GM18873 (cell line): ENCODE results near the gene GAS2L2.

Source experiments
- ATAC-seq: cut with Tn5 transposase; IDR thresholded peaks from one replicate; pipeline ENCODE4 v1.9.1; 2021; ENCODE audit warnings: mild to moderate bottlenecking, moderate library complexity, moderate number of reproducible peaks; ENCODE audit not compliant: unreplicated experiment, low FRiP score

GAS2L2 gene

GRCh38 chr17:35752945-35753764, at the start of gene GAS2L2:
Gene GAS2L2 (minus strand): TSS chr17:35753239. CDS start chr17:35752850, 389 bp downstream.
- no peak for ATAC-seq

- ATAC-seq = no peak
These were observed 48.7 kb upstream of the GAS2L2 start for GRCh38 chr17:35801583-35802224.

GRCh38 chr17:35799942-35800341, 46.9 kb upstream of the GAS2L2 start:
- no peak for ATAC-seq

DNA sequence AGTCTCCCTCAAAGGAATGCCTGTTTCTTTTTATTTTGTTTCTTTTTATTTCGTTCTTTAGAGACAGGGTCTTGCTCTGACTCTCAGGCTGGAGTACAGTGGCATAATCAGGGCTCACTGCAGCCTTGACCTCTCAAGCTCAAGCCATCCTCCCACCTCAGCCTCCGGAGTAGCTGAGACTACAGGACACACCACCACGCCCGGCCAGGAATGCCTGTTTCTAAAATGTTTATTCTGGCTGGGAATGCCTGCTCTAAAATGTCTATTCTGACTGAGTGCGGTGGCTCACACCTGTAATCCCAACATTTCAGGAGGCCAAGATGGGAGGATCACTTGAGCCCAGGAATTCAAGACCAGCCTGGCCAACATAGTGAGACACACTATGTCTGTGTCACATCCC, 44.9 kb upstream of the GAS2L2 start:
- ATAC-seq = no peak

- ATAC-seq = no peak
These were observed 44.3 kb upstream of the GAS2L2 start for GRCh38 chr17:35797370-35797769.

DNA sequence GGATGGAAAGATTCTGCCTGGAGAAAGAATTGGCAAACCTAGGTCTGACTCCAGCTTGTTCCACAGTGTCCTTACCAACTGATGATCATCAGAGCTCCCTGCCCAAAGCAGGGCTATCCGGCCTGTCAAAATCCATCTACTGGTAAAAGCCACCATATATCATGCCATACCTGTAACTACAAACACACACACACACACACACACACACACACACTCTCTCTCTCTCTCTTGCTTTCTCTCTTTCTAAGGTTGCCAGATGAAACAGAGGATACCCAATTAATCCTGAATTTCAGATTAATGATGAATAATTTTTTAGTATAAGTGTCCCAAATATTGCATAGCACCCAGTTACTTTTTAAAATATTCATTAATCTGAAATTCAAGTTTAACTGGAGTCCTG, 43.9 kb upstream of the GAS2L2 start:
- ATAC-seq = no peak

GRCh38 chr17:35795871-35796265, 42.8 kb upstream of the GAS2L2 start:
- ATAC-seq = no peak

GRCh38 chr17:35795007-35795870, 42.2 kb upstream of the GAS2L2 start, which contains the start of gene MMP28:
Gene MMP28 (minus strand): TSS chr17:35795641. CDS start chr17:35795377, 264 bp downstream.
- ATAC-seq = no peak

DNA sequence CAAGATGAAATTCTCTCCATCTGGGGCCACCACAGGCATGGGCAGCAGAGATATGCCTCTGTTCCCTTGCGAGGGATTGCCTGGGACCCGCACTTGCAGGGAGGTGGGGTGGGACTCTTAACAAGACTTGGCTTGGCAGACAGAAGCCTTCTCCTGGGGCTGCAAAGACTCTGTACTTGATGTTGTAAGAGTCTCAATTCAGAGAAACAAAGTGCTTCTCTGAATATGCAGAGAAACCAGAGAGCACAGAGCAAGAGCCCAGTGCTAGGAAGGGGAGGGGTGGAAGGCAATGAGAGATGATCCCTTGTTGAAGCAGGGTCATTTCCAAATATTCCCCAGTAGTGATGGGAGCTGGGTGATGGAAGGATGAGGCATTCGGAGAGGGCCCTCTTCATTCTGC, 40.2 kb upstream of the GAS2L2 start:
- no peak for ATAC-seq

DNA sequence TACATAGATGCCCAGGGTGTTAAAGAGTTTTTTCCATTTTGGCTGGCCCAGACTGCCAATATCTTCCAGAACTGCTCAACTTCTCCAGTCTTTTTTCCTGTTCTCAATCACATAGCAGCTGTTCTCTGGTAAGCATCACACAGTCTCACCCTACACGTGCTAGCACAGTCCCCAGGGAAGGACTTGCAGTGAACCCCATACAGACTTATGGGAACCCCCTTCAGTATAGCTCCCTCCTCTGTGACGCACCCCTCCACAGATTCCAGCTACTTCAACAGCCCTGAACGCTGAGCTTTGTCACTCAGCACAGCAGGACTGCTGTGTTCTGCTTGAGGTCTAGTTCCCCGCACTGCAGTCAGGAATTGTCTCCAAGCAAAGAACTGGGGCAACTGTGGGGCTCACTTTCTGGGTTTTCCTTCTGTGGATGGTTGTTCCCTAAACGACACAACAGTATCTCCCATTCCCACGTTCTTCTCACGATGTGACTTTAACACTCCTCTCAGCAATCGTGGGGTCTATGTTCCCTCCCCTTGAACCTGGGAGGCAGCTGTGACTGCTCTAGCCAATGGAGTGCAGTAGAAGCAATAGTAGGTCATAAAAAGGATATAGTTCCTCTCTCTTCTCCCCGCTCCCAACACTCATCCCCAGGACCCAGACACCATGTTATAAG, 38.8 kb upstream of the GAS2L2 start:
- no peak for ATAC-seq

DNA sequence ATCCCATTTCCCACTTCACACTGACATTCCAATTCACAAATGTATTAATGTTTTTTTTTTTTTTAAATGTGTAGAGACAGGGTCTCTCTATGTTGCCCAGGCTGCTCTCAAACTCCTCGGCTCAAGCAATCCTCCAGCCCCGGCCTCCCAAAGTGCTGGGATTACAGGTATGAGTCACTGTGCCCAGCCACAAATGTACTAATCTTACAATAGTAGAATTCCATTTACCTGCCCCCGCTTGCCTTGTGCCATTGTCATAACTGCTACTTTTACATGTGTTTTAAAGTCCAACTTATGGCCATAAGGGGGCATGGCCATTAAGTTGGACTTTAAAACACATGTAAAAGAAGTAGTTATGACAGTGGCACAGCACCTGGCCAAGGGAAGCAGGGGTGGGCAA, 37.8 kb upstream of the GAS2L2 start:
- ATAC-seq = no peak

DNA sequence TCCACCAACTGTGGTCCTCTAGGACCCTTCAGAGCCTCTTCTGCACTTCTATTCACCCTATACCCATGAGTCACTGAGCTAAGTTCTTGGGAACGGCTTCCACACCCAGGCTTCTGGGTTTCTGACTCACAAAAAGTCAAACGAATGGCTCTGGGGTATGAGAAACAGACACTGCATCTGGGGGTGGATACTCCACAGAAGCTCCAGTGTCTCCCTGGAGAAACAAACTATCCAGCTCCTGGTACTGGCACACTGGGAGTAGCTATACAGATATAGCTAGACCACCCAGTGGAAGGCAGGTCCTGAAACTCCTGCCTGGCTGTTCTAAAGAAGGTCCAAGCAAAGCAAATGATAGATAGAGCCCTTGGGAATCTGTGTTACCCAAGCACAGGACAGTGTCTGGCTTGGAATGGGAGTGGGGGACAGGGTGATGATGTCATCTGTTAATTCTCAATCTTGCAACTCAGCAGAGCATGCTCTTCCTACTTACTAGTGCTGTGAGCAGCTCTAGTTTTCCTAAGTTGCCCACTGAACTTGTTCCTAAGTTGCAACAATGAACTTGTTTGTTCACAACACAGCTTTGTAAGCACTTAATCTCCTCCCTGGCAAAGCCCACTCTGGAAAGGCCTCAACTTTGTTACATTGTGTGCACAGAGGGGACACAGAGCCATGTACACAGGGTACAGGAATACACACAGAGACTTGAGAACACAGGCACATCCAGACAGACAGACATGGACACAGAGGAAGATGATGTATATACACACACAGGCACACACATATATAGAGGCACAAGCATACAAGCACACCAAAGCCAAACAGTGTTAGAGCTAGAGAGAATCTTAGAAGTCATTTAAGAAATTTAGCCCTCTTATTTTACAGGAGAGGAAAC, 35.7 kb upstream of the GAS2L2 start:
- no peak for ATAC-seq

GRCh38 chr17:35786941-35787432, 33.9 kb upstream of the GAS2L2 start:
- no peak for ATAC-seq

- ATAC-seq = no peak
These were observed 31.9 kb upstream of the GAS2L2 start for GRCh38 chr17:35784895-35785294.

DNA sequence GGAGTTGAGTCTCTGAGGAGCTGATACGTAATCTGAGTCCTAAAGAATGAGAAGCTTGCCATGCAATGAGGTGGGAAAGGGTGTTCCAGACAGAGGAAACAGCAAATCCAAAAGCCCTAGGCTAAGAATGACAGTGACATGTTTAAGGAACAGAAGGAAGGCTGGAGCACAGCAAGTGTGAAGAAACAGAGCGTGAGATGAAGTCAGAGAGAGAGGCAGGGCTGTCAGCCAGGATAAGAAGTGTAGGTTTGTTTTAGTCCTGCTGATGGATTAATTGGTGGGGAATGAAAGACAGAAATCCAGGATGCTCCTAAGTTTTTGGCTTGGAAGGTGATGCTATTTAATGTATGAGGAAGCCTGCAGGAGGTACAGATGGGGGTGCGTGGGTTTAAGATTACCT, 27.9 kb upstream of the GAS2L2 start:
- no peak for ATAC-seq

- ATAC-seq = no peak
These were observed 25.7 kb upstream of the GAS2L2 start for GRCh38 chr17:35778641-35779196.

DNA sequence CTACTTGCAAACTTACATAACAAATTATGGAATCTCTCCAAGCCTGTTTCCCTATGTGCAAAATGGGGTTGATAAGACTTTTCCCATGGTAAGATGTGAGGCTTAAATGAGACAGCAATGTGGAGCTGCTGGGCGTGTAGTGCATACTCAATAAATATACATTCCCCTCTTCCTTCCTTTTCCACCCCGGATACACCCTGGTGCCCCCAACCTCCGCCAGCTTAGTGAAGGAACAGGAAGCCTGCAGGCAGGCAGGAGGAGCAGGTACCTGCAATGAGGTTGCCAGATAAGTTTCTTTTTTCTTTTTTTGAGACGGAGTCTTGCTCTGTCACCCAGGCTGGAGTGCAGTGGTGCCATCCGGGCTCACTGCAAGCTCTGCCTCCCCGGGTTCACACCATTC, 22.5 kb upstream of the GAS2L2 start:
- ATAC-seq = no peak

DNA sequence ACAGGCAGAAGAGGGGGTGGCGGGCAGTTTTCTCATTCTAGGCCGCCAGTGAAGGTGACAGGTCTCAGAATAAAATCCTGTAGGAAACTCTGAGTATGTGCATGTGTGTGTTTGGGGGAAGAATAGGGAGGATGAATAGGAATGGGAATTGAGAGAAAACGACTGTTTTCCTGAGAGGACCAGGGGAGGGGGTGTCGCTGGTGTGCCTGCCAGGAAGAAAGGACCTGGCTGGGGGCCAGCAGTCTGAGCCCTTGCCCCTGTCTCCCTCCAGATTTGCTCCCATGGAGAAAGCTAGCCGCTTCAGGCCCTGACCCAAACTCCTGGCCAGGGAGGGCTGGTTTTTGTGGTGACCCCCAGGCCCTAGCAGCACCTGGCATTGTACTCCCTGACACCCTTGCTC, 22.0 kb upstream of the GAS2L2 start:
- no peak for ATAC-seq

GRCh38 chr17:35774499-35774898, 21.5 kb upstream of the GAS2L2 start:
- ATAC-seq = no peak
